ENCODE measurements around the gene HCN2. TPM values are rescaled to one million over a fixed set of nuclear protein-coding genes. Genes with fewer than 3 reads are reported as not detected.

Gene HCN2
- total and polyA plus RNA-seq, 2 of the 13 experiments (the other 11 are each of a cell fraction or from before 2014, with no cell fraction given): 0.01 TPM; not detected in 1

DNA sequence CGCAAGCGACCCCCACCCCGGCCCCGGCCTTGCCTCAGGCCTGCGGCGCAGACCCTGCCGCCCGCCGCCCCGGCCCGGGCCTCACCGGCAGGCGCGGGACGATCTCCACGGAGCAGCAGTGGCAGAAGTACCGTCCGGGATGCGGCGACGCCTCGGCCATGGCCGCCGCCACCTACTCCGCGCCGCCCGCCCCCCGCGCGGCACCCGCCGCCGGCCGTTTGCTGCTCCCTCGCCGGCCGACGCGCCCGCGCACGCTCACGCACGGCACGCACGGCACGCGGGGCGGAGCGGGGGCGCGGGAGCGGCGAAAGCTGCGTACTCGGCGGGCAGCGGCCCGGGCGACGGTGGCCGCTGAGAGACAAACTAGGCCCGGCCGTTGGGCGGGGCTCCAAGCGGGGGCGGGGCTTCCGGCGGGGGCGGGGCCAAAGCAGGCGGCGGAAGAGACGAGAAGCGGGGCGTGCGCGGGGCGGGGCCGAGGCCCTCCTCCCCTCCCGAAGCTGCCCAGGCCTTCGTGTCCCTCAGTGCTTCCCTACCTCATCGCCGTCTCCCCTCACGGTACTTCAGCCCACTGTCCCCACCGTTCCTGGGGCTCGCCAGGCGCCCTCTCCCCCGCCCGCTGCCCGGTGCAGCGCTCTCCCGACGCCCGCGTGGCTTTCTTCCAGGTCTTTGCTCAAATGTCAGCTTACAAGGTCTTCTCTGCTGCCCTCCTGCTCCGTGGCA, 73.4 kb downstream of the HCN2 start, which contains the start of gene RNF126 (continued):
- TF ChIP-seq, protein P1, sequence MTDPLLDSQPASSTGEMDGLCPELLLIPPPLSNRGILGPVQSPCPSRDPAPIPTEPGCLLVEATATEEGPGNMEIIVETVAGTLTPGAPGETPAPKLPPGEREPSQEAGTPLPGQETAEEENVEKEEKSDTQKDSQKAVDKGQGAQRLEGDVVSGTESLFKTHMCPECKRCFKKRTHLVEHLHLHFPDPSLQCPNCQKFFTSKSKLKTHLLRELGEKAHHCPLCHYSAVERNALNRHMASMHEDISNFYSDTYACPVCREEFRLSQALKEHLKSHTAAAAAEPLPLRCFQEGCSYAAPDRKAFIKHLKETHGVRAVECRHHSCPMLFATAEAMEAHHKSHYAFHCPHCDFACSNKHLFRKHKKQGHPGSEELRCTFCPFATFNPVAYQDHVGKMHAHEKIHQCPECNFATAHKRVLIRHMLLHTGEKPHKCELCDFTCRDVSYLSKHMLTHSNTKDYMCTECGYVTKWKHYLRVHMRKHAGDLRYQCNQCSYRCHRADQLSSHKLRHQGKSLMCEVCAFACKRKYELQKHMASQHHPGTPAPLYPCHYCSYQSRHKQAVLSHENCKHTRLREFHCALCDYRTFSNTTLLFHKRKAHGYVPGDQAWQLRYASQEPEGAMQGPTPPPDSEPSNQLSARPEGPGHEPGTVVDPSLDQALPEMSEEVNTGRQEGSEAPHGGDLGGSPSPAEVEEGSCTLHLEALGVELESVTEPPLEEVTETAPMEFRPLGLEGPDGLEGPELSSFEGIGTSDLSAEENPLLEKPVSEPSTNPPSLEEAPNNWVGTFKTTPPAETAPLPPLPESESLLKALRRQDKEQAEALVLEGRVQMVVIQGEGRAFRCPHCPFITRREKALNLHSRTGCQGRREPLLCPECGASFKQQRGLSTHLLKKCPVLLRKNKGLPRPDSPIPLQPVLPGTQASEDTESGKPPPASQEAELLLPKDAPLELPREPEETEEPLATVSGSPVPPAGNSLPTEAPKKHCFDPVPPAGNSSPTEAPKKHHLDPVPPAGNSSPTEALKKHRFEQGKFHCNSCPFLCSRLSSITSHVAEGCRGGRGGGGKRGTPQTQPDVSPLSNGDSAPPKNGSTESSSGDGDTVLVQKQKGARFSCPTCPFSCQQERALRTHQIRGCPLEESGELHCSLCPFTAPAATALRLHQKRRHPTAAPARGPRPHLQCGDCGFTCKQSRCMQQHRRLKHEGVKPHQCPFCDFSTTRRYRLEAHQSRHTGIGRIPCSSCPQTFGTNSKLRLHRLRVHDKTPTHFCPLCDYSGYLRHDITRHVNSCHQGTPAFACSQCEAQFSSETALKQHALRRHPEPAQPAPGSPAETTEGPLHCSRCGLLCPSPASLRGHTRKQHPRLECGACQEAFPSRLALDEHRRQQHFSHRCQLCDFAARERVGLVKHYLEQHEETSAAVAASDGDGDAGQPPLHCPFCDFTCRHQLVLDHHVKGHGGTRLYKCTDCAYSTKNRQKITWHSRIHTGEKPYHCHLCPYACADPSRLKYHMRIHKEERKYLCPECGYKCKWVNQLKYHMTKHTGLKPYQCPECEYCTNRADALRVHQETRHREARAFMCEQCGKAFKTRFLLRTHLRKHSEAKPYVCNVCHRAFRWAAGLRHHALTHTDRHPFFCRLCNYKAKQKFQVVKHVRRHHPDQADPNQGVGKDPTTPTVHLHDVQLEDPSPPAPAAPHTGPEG (CRISPR knock-in tag; IDR thresholded peaks at IDR 0.05): no peak
- TF ChIP-seq ZNF563 (CRISPR knock-in tag; IDR thresholded peaks at IDR 0.05) (peak; percentile 79; the same call in 1 of the 2 replicates), ZNF232 (CRISPR knock-in tag; IDR thresholded peaks at IDR 0.05; ENCODE audit: borderline replicate concordance) (peak; percentile 47; the same call in 1 of the 2 replicates), KLF16 (CRISPR knock-in tag; IDR thresholded peaks at IDR 0.05) (0 out of 4 replicates have a peak, but pooled peaks of 1 of the 2 experiments have one; percentile 34), ZFX (CRISPR knock-in tag; IDR thresholded peaks at IDR 0.05; ENCODE audit: low read depth) (peak; percentile 48; the same call in 1 of the 2 replicates), SNRNP70 (IDR thresholded peaks at IDR 0.05; ENCODE audit: low read depth, low read length) (no peak), TAF1 (CRISPR knock-in tag; IDR thresholded peaks at IDR 0.05) (peak; percentile 36; the same call in 1 of the 2 replicates), HMG20B (CRISPR knock-in tag; conservative IDR thresholded peaks at IDR 0.05) (no peak), FOXJ3 (CRISPR knock-in tag; IDR thresholded peaks at IDR 0.05; ENCODE audit: borderline replicate concordance) (no peak), ZKSCAN1 (IDR thresholded peaks at IDR 0.05; ENCODE audit: low read length) (no peak), BORCS8-MEF2B (CRISPR knock-in tag; IDR thresholded peaks at IDR 0.05) (0 out of 2 replicates have a peak, but pooled peaks have one; percentile 5), ZMAT3 (CRISPR knock-in tag; conservative IDR thresholded peaks at IDR 0.05) (0 out of 2 replicates have a peak, but pooled peaks have one; percentile 16), ZNF564 (CRISPR knock-in tag; IDR thresholded peaks at IDR 0.05) (0 out of 2 replicates have a peak, but pooled peaks have one; percentile 10)
- TF ChIP-seq, protein P2, sequence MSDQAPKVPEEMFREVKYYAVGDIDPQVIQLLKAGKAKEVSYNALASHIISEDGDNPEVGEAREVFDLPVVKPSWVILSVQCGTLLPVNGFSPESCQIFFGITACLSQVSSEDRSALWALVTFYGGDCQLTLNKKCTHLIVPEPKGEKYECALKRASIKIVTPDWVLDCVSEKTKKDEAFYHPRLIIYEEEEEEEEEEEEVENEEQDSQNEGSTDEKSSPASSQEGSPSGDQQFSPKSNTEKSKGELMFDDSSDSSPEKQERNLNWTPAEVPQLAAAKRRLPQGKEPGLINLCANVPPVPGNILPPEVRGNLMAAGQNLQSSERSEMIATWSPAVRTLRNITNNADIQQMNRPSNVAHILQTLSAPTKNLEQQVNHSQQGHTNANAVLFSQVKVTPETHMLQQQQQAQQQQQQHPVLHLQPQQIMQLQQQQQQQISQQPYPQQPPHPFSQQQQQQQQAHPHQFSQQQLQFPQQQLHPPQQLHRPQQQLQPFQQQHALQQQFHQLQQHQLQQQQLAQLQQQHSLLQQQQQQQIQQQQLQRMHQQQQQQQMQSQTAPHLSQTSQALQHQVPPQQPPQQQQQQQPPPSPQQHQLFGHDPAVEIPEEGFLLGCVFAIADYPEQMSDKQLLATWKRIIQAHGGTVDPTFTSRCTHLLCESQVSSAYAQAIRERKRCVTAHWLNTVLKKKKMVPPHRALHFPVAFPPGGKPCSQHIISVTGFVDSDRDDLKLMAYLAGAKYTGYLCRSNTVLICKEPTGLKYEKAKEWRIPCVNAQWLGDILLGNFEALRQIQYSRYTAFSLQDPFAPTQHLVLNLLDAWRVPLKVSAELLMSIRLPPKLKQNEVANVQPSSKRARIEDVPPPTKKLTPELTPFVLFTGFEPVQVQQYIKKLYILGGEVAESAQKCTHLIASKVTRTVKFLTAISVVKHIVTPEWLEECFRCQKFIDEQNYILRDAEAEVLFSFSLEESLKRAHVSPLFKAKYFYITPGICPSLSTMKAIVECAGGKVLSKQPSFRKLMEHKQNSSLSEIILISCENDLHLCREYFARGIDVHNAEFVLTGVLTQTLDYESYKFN (CRISPR knock-in tag; conservative IDR thresholded peaks at IDR 0.05): peak; percentile 15; the same call in 1 of the 2 replicates

Data from HepG2 (cell line).